Fibroblast of lung (primary cell): Measurements from ENCODE around the gene PRDM8. TPM values are rescaled to one million over a fixed set of nuclear protein-coding genes. Genes with fewer than 3 reads are reported as not detected.

Source experiments
- DNase-seq, 2 donors: peaks; one replicate each; pipeline versions ENCODE4 v3.0.0 to v3.0.0-alpha.2; 2010; ENCODE audit warnings: low read depth in 2 of 2
- H2AFZ ChIP-seq: 2 replicates; pipeline ENCODE4 v1.5.1; 2012; ENCODE audit warnings: low read length, control low read depth, inconsistent platforms
- H3K27ac ChIP-seq: 2 replicates; pipeline ENCODE4 v1.5.1; 2011; ENCODE audit warnings: low read length, control low read depth; ENCODE audit not compliant: insufficient read depth
- H3K27me3 ChIP-seq: 2 replicates; pipeline ENCODE4 v1.5.1; 2011; ENCODE audit warnings: mild to moderate bottlenecking, low read length; ENCODE audit not compliant: control insufficient read depth, insufficient read depth
- H3K36me3 ChIP-seq: 2 replicates; pipeline ENCODE4 v1.5.1; 2011; ENCODE audit warnings: low read length; ENCODE audit not compliant: control insufficient read depth, insufficient read depth
- H3K4me1 ChIP-seq: 2 replicates; pipeline ENCODE4 v1.5.1; 2011; ENCODE audit warnings: low read length; ENCODE audit not compliant: control insufficient read depth, insufficient read depth; ENCODE audit errors: extremely low read depth
- H3K4me2 ChIP-seq: 2 replicates; pipeline ENCODE4 v1.5.1; 2011; ENCODE audit warnings: low read length, control low read depth; ENCODE audit not compliant: insufficient read depth; ENCODE audit errors: extremely low read depth
- H3K4me3 ChIP-seq, 4 experiments: fragments of 200-600 bp in 1 of 4; sonication (generic) in 1 of 4; replicated peaks in 1 of 4; 2 replicates each; pipeline ENCODE4 v1.5.1; 2011 to 2016; ENCODE audit warnings: low read length in 4 of 4, low read depth in 3 of 4, mild to moderate bottlenecking in 3 of 4, control low read depth in 2 of 4, inconsistent platforms in 1 of 4, mixed read lengths in 1 of 4; ENCODE audit not compliant: insufficient read depth in 1 of 4; ENCODE audit errors: control extremely low read depth in 1 of 4
- H3K79me2 ChIP-seq: 2 replicates; pipeline ENCODE4 v1.5.1; 2012; ENCODE audit warnings: mild to moderate bottlenecking, low read length, inconsistent platforms; ENCODE audit not compliant: control insufficient read depth, insufficient read depth
- H3K9ac ChIP-seq: 2 replicates; pipeline ENCODE4 v1.5.1; 2011; ENCODE audit warnings: mild to moderate bottlenecking, low read length, control low read depth; ENCODE audit not compliant: insufficient read depth
- H3K9me3 ChIP-seq: 2 replicates; pipeline ENCODE4 v1.5.1; 2012; ENCODE audit warnings: low read depth, low read length; ENCODE audit not compliant: control insufficient read depth, insufficient read depth
- H4K20me1 ChIP-seq: 2 replicates; pipeline ENCODE4 v1.5.1; 2011; ENCODE audit warnings: low read length; ENCODE audit not compliant: control insufficient read depth, insufficient read depth; ENCODE audit errors: extremely low read depth
- CTCF ChIP-seq, 2 donors: IDR thresholded peaks in 1 of 2; conservative IDR thresholded peaks in 1 of 2; 1 replicate in 1 of 2; 2 replicates in 1 of 2; pipeline ENCODE4 v1.5.1; 2011 to 2012; ENCODE audit warnings: low read length in 2 of 2, control low read depth in 1 of 2, inconsistent platforms in 1 of 2, low read depth in 1 of 2, mild to moderate bottlenecking in 1 of 2
- EZH2 ChIP-seq: IDR thresholded peaks from 2 replicates; pipeline ENCODE4 v1.5.1; 2012; ENCODE audit warnings: low read length, control low read depth, mild to moderate bottlenecking; ENCODE audit errors: missing control alignments
- polyA plus RNA-seq, 2 donors: library from polyadenylated mRNA; depleted of rRNA in 1 of 2; stranded (reverse) in 1 of 2; unstranded in 1 of 2; fragments of >200 nt; gene quantifications; 2 replicates each; pipeline ENCODE4 v1.2.1, GENCODE V29; 2011 to 2012; ENCODE audit warnings: missing spikeins in 1 of 2
- total RNA-seq: library from RNA; depleted of rRNA; stranded (reverse); fragments of >200 nt; gene quantifications from 2 replicates; pipeline ENCODE4 v1.2.1, GENCODE V29; 2014

Gene PRDM8
- total and polyA plus RNA-seq, 2 donors (not counting 1 experiment from before 2014, with no cell fraction given): 3.3 to 8.8 TPM

- no peaks in the 10 kb centered on the region for H4K20me1 ChIP-seq
- no peak for TF ChIP-seq EZH2
- TF ChIP-seq CTCF (conservative IDR thresholded peaks at IDR 0.05 in 1 of 2, IDR thresholded peaks at IDR 0.05 in 1 of 2; ENCODE audit: low read depth in 1 of 2, low read length in 2 of 2): no peak
- no peaks in the 10 kb centered on the region for H3K9me3 ChIP-seq
- H2AFZ ChIP-seq: no peak overlapping the region
- peak overlapping the region; percentile 9 to 37 (median 15) for H3K4me3 ChIP-seq
- H3K4me2 ChIP-seq: peak overlapping the region; percentile 79
- H3K79me2 ChIP-seq: no peaks in the 10 kb centered on the region
- H3K27me3 ChIP-seq: no peaks in the 10 kb centered on the region
- H3K27ac ChIP-seq: peak overlapping the region; percentile 92
- peak; percentile 85 to 98 for DNase-seq
- H3K9ac ChIP-seq: no peak overlapping the region
- no peaks in the 10 kb centered on the region for H3K36me3 ChIP-seq
- peaks cover 35% of the 10 kb centered on the region for H3K4me1 ChIP-seq
Measured at GRCh38 chr4:80237992-80238391, 40.7 kb downstream of the PRDM8 start.

- no peak for TF ChIP-seq EZH2
- no peak for TF ChIP-seq CTCF (conservative IDR thresholded peaks at IDR 0.05 in 1 of 2, IDR thresholded peaks at IDR 0.05 in 1 of 2; ENCODE audit: low read depth in 1 of 2, low read length in 2 of 2)
- Histone ChIP-seq H3K9me3 (no peaks in the 10 kb centered on the region), H3K36me3 (no peaks in the 10 kb centered on the region), H4K20me1 (no peaks in the 10 kb centered on the region), H3K27ac (peak overlapping the region; percentile 92), H2AFZ (no peak overlapping the region), H3K4me3 (no peak overlapping the region), H3K27me3 (no peaks in the 10 kb centered on the region), H3K79me2 (no peaks in the 10 kb centered on the region), H3K9ac (no peak overlapping the region), H3K4me2 (no peak overlapping the region), H3K4me1 (peaks cover 32% of the 10 kb centered on the region)
- DNase-seq: peak in 1 of 2 donors; percentile 65
Measured at GRCh38 chr4:80239480-80240150, 42.3 kb downstream of the PRDM8 start.

- H3K27me3 ChIP-seq: no peaks in the 10 kb centered on the region
- peak overlapping the region; percentile 52 for H3K27ac ChIP-seq
- peak overlapping the region; percentile 58 for H3K4me2 ChIP-seq
- peak in 1 of 2 donors; percentile 73 for DNase-seq
- peaks cover 27% of the 10 kb centered on the region for H3K4me1 ChIP-seq
- H3K36me3 ChIP-seq: no peaks in the 10 kb centered on the region
- no peak overlapping the region for H3K9ac ChIP-seq
- no peaks in the 10 kb centered on the region for H3K79me2 ChIP-seq
- H2AFZ ChIP-seq: no peak overlapping the region
- H3K9me3 ChIP-seq: no peaks in the 10 kb centered on the region
- H3K4me3 ChIP-seq: no peak overlapping the region
- H4K20me1 ChIP-seq: no peaks in the 10 kb centered on the region
- no peak for TF ChIP-seq EZH2
- no peak for TF ChIP-seq CTCF (conservative IDR thresholded peaks at IDR 0.05 in 1 of 2, IDR thresholded peaks at IDR 0.05 in 1 of 2; ENCODE audit: low read depth in 1 of 2, low read length in 2 of 2)
Measured at GRCh38 chr4:80240976-80241375, 43.7 kb downstream of the PRDM8 start.
